ENCODE data around the gene B3GNT7. TPM values are rescaled to one million over a fixed set of nuclear protein-coding genes. Genes with fewer than 3 reads are reported as not detected.
A peak's percentile ranks its signal among the peaks of the same experiment; 100 is the strongest.
"Not testable (repeated sequence)": the region's sequence is repeated elsewhere in the genome, so short reads cannot be mapped to it uniquely, and the experiment has no call there.

Gene B3GNT7
- total RNA-seq, 1 donor from 2014 or later = 4.0 TPM

DNA sequence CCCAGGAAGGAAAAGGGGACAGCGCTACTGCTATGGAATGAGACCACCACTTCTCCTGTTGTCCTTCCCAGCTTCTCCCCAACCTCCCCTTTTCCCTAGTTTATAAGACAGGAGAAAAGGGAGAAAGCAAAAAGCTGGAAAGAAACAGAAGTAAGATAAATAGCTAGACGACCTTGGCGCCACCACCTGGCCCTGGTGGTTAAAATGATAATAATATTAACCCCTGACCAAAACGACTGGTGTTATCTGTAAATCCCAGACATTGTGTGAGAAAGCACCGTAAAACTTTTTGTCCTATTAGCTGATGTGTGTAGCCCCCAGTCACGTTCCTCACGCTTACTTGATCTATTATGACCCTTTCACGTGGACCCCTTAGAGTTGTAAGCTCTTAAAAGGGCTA, 5.2 kb downstream of the B3GNT7 start:
- not testable (repeated sequence) for DNase-seq (ENCODE audit: low read depth)

GRCh38 chr2:231401101-231401500, 5.6 kb downstream of the B3GNT7 start:
- DNase-seq (ENCODE audit: low read depth) = not testable (repeated sequence)

DNA sequence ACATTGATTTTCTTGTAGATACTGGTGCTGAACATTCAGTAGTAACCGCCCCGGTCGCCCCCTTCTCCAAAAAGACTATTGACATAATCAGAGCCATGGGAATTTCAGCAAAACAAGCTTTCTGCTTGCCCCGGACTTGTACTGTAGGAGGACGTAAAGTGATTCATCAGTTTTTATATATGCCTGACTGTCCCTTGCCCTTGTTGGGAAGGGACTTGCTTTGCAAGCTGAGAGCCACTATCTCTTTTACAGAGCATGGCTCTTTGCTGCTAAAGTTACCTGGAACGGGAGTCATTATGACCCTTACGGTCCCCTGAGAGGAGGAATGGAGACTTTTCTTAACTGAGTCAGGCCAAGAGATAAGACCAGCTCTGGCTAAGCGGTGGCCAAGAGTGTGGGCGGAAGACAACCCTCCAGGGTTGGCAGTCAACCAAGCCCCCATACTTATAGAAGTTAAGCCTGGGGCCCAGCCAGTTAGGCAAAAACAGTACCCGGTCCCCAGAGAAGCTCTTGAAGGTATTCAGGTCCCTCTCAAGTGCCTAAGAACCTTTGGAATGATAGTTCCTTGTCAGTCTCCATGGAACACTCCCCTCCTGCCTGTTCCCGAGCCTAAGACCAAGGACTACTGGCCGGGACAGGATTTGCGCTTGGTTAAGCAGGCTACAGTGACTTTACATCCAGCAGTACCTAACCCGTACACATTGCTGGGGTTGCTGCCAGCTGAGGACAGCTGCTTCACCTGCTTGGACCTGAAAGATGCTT, 8.1 kb downstream of the B3GNT7 start:
- not testable (repeated sequence) for DNase-seq (ENCODE audit: low read depth)

GRCh38 chr2:231404183-231404578, 8.7 kb downstream of the B3GNT7 start:
- DNase-seq (ENCODE audit: low read depth) = not testable (repeated sequence)

GRCh38 chr2:231405601-231406367, 10.3 kb downstream of the B3GNT7 start:
- DNase-seq (ENCODE audit: low read depth) = peak; percentile 21

DNA sequence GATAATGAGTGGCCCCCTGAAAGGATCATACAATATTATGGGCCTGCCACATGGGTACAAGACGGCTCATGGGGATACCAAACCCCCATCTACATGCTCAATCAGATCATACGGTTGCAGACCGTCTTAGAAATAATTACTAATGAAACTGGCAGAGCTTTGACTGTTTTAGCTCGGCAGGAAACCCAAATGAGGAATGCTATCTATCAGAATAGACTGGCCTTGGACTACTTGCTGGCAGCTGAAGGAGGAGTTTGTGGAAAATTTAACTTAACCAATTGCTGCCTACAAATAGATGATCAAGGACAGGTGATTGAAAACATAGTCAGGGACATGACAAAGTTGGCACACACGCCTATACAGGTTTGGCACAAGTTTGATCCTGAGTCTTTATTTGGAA, 12.2 kb downstream of the B3GNT7 start:
- not testable (repeated sequence) for DNase-seq (ENCODE audit: low read depth)

DNA sequence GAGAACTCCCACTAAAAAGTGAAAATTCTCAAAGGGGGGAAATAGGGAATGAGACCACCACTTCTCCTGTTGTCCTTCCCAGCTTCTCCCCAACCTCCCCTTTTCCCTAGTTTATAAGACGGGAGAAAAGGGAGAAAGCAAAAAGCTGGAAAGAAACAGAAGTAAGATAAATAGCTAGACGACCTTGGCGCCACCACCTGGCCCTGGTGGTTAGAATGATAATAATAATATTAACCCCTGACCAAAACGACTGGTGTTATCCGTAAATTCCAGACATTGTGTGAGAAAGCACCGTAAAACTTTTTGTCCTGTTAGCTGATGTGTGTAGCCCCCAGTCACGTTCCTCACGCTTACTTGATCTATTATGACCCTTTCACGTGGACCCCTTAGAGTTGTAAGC, 12.8 kb downstream of the B3GNT7 start:
- not testable (repeated sequence) for DNase-seq (ENCODE audit: low read depth)

- no peak for DNase-seq (ENCODE audit: low read depth)
These were observed 14.3 kb downstream of the B3GNT7 start for GRCh38 chr2:231409776-231410175.

DNA sequence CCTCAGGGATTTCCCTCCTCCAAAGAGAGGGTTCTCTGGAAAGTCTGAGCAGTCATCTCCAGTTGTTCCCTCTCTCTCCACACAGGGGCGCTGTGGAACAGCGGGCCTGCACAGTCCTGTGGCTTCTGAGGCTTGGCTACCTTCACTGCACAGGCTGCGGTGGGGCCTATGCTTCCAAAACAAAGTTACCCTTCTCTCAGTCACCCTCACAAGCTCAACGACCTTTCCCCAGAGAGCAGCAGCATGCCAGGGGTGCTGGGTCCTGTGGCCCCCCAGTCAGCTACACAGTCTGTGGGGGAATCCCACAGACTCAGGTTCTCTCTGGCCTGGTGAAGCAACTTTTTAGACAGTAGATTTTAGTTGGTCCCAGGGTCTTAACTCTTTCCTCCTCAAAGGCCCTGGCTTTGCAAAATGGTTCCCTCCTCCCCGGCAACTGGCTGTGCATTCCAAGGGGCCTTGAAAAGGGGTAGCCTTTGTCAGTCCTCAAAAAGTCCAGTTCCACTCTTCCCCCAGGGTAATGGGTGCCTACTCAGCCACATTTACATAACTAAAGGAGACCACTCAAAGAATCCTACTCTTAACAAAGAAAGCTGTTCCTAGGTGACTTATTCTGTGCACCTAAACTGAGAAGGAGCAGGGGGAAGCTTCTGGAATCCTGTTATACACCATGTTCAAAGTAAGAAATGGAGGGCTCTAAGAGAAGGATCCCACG, 14.9 kb downstream of the B3GNT7 start:
- no peak for DNase-seq (ENCODE audit: low read depth)

DNA sequence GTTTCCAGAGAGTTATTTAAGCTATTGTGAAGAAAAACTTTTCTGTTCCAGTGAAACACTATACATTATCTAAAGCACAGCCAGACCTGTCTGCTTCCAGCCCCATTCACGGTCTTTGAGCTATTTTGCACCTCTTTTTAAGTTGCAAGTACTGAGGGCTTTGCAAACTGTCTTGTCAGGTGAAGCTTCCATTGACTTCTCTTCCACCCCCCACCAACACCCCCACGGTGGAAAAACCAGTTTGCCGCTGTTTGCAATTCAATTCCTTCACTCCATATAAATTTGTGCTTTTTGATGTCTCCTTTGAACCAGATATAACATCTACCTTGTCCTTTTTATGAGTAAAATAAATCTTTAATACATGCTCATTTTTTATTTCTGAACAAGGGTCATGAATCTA, 15.7 kb downstream of the B3GNT7 start:
- DNase-seq (ENCODE audit: low read depth) = no peak

GRCh38 chr2:231411831-231412617, 16.5 kb downstream of the B3GNT7 start:
- DNase-seq (ENCODE audit: low read depth) = peak; percentile 92

DNA sequence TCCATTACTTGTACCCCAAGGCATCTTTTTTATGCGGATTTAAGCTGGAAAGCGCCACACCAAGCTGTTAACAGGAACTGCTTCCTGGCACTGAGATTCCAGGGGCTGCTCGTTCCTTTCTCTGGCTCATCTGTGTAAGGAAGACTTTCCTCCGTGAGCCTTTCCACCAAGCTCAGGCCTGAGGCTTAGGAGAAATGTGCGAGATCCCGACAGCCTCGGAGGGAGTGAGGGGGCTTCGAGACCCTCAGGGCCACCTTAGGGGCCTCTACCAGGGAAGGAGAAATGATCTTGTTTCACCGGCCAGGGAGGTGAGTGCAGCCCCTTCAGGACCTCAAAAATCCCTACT, 17.1 kb downstream of the B3GNT7 start:
- DNase-seq (ENCODE audit: low read depth) = no peak

GRCh38 chr2:231413456-231413855, 17.9 kb downstream of the B3GNT7 start:
- DNase-seq (ENCODE audit: low read depth) = peak; percentile 13

DNA sequence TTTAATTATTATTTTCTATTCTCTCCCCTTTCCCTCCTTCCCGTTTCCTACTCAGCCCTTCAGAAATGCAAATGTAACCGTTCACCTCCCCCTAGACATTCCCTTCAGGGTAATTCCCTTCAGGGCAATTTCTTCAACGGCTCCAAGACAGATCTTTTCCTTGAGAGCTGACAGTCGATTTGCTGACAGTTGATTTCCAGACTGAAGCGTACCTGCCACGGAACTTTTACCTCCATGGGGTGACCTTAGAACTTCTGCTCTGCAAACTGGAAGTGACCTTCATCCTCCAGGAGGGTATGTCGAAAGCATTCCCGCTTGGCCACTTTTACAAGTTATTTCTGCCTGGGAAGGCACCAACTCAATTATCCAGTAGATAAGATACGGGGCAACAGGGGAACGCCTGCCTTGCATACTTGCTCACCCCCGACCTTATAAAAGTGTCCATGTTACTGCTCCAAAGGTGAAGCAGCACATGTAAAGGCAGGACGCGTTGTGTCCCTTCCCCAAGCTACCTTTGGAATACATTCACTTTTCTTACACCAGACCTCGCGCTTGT, 18.5 kb downstream of the B3GNT7 start:
- DNase-seq (ENCODE audit: low read depth) = no peak

DNA sequence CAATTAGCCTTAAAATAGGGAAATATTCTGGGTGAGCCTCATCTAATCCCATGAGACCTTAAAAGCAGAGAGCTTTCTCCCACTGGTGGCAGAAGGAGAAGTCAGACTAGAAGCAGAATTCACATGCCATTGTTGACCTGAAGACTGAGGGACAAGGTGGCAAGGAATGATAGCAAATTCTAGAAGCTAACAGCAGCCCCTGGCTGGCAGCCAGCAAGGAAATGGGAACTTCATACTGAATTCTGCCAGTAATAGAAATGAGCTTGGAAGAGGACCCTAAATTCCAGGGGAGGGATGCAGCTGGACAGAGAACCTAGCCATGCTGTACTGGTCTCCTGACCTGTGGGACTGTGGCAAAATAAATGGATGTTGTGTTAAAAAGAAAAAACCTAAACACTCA, 19.5 kb downstream of the B3GNT7 start:
- DNase-seq (ENCODE audit: low read depth) = no peak

DNA sequence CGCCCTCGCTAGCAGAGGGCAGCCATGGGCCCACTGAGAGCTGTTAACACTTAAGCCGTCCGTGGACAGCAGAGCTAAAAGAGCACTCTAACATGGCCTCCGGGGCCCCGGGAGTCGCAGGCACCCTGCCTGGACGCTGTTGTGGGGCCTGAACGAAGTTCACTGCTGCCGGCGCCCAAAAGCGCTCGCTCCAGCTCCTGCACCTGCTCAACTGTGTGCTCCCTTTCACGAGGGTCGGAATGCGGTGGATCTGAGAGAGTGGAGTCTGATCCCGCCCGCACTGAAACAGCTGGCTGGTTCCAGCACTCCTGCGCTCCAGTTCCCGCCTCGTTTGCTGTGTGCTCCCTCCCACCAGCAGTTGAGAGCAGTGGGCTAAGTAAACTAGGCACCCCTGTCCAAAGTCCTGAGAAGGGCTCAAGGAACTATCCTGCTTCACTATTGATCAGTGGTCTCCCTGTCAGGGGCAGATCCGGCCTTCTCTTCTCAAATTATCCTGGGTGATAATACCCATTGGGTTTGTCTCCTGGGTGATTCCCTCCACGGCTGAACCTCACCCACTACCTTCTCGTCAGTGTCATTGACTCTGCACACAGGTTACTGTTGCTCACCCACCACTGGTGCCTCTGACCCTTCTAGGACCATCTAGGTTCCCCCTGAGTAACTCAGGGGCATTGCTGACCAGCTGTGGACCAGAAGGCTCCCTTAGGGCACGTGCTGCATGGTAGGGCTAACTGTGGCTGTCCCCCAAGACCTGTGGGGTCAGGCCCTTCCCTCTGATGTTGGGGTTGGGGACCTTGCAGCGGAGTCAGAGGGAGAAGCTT, 23.5 kb downstream of the B3GNT7 start:
- no peak for DNase-seq (ENCODE audit: low read depth)

- no peak for DNase-seq (ENCODE audit: low read depth)
These were observed 25.6 kb downstream of the B3GNT7 start for GRCh38 chr2:231421051-231421580.

DNA sequence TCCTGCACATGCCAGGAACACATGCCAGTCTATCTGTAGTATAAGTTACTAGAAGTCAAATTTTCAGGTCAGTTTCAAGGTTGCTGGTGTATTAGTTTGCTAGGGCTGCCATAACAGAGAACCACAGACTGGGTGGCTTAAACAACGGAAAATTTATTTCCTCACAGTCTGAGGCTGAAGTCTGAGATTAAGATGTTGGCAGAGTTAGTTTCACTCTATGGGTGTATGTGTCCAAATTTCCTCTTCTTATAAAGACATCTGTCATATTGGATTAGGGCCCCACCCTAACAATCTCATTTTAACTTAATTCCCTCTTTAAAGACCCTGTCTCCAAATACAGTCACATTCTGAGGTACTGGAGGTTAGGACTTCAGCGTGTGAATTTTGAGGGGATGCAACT, 26.5 kb downstream of the B3GNT7 start:
- DNase-seq (ENCODE audit: low read depth) = no peak

DNA sequence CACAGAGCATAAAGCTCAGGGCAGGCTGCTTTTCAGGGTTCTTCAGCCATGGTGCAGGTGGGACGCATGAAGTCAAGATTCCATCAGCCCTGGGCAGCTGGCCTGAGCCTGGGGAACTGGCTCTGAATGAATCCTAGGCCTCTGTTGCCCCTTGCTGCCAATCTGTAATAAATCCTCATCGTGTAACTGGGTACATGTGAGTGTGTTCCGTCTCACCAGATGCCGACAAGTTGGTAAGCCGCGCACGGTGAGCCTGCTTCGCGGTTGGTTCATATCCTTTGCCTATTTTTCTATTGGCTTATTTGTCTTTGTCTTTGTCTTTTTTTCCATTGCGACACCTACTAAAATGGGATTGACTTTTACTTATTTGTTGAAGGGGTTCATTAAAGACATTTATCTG, 27.7 kb downstream of the B3GNT7 start:
- no peak for DNase-seq (ENCODE audit: low read depth)

DNA sequence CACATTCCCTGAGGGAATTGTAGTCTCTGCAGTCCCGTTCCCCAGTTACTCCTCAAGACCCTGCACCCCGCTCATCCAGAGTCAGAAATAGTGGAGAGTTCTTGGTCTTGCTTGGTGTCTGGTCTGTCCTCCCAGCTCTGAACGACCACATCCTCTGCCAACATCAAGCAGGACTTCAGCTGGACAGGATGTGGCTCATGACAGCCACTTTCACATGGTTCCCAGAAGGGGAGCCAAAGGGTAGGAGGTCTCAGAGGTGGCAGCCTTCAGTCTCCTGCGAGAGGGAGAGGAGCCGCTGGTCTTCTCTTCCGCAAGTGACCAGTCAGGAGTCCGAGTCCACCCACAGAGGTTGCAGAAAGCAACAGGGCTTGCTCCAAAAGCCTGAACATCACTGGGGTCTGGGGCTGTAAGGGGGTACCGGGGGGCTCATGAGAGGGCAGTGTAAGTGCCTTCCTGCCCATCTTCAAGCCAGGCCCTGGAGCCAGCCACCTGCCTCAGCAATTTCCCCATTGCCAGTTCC, 29.8 kb downstream of the B3GNT7 start:
- no peak for DNase-seq (ENCODE audit: low read depth)
